GM19395 (cell line): ENCODE measurements around the gene CXCL9.
"Not testable (repeated sequence)": the region's sequence is repeated elsewhere in the genome, so short reads cannot be mapped to it uniquely, and the experiment has no call there.

Source experiments
- ATAC-seq: cut with Tn5 transposase; IDR thresholded peaks from one replicate; pipeline ENCODE4 v1.9.1; 2021; ENCODE audit warnings: mild to moderate bottlenecking, moderate library complexity; ENCODE audit not compliant: unreplicated experiment

CXCL9 gene

GRCh38 chr4:75962072-75962471 is 45.2 kb downstream of the CXCL9 start:
- not testable (repeated sequence) for ATAC-seq

GRCh38 chr4:75958546-75958945 is 48.8 kb downstream of the CXCL9 start:
- ATAC-seq = not testable (repeated sequence)

GRCh38 chr4:75954811-75955210 is 52.5 kb downstream of the CXCL9 start:
- ATAC-seq = not testable (repeated sequence)

- no peak for ATAC-seq
These were observed 53.8 kb downstream of the CXCL9 start for GRCh38 chr4:75953509-75953908.
